Neutrophil (primary cell): ENCODE measurements around the gene C14orf119.

Source experiments
- H3K27ac ChIP-seq: fragments of 200-600 bp; sonication (generic); 2 replicates; pipeline ENCODE4 v1.5.1; 2016; ENCODE audit warnings: mild to moderate bottlenecking, moderate library complexity
- H3K27me3 ChIP-seq: fragments of 200-600 bp; sonication (generic); 2 replicates; pipeline ENCODE4 v1.6.0; 2016; ENCODE audit warnings: mild to moderate bottlenecking
- H3K36me3 ChIP-seq: fragments of 200-600 bp; sonication (generic); 2 replicates; pipeline ENCODE4 v1.5.1; 2017
- H3K4me1 ChIP-seq, 2 experiments: fragments of 200-600 bp in 1 of 2; sonication (generic) in 1 of 2; 1 replicate in 1 of 2; 2 replicates in 1 of 2; pipeline versions ENCODE4 v1.5.1 to v1.6.1; 2013 to 2016; ENCODE audit warnings: low read depth in 1 of 2, low read length in 1 of 2, mild to moderate bottlenecking in 1 of 2, moderate library complexity in 1 of 2; ENCODE audit not compliant: control insufficient read depth in 1 of 2, insufficient read depth in 1 of 2
- H3K4me3 ChIP-seq, 2 experiments: fragments of 200-600 bp in 1 of 2; sonication (generic) in 1 of 2; 1 replicate in 1 of 2; 2 replicates in 1 of 2; pipeline ENCODE4 v1.5.1; 2013 to 2016; ENCODE audit warnings: low read depth in 1 of 2, low read length in 1 of 2, mild to moderate bottlenecking in 1 of 2, moderate library complexity in 1 of 2
- H3K9me3 ChIP-seq: fragments of 200-600 bp; sonication (generic); 2 replicates; pipeline ENCODE4 v1.5.1; 2016
- TF ChIP-seq, protein P1 (sequence below): fragments of 200-600 bp; sonication (generic); IDR thresholded peaks from 2 replicates; pipeline ENCODE4 v1.5.1; 2016; ENCODE audit warnings: antibody characterized with exemption

Gene C14orf119

DNA sequence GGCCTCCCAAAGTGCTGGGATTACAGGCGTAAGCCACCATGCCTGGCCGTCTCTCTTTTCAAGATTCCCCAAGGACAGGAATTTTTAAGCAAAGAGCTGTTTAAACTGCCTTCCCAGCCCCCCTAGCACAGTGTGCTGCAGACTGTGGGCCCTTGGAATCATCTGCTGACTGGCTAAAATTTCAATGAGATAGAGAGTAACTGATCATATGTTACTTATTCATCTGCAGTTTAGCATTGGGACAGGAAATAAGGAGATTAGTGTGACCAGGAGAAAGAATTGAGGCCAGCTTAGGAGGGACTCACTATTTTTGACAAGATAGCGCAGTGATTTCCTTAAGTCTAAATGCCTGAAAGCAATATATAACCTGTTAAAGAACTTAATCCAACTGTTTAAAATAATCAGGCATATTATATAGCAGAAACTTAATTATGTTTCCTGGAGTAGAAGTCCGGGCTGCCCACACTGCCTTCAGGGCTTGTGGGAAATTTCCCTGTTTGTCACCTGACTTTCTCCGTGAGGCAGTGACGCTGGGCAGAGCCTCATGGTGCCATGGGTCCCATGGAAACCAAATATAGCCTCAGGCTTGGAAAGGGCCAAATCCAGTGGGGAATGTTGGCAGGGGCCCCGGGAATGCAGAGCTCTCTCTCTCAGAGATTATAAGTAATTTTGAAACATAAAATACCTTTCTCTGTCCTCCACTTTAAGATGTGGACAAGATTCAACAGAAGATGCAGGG lies 46.6 kb downstream of the C14orf119 start:
- H3K4me1 ChIP-seq: peaks cover 5 to 9% of the 10 kb centered on the region in 2 experiments
- no peaks in the 10 kb centered on the region for H3K27me3 ChIP-seq
- no peaks in the 10 kb centered on the region for H3K9me3 ChIP-seq
- no peak overlapping the region for H3K27ac ChIP-seq
- TF ChIP-seq, protein P1, sequence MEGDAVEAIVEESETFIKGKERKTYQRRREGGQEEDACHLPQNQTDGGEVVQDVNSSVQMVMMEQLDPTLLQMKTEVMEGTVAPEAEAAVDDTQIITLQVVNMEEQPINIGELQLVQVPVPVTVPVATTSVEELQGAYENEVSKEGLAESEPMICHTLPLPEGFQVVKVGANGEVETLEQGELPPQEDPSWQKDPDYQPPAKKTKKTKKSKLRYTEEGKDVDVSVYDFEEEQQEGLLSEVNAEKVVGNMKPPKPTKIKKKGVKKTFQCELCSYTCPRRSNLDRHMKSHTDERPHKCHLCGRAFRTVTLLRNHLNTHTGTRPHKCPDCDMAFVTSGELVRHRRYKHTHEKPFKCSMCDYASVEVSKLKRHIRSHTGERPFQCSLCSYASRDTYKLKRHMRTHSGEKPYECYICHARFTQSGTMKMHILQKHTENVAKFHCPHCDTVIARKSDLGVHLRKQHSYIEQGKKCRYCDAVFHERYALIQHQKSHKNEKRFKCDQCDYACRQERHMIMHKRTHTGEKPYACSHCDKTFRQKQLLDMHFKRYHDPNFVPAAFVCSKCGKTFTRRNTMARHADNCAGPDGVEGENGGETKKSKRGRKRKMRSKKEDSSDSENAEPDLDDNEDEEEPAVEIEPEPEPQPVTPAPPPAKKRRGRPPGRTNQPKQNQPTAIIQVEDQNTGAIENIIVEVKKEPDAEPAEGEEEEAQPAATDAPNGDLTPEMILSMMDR: no peak
- peaks cover 5% of the 10 kb centered on the region for H3K36me3 ChIP-seq
- H3K4me3 ChIP-seq: no peak overlapping the region

DNA sequence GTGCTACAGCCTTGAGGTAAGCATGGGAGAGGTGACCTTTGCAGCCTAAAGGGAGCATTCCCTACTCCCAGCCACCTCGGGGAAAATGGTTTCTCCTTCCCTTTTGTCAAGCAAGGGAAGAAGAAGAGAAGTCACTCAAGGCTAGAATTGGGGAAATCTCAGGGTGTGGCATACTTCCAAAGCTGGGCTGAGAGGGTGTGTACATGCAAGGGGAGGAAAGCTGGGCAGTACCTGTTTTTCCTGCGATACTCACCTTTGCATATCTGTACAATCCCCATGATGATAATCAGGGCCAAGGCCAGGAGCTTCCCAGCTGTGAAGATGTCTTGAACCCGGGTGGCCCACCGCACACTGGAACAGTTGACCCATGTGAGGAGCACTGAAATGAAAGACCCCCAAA lies 47.5 kb downstream of the C14orf119 start:
- peaks cover 5 to 9% of the 10 kb centered on the region in 2 experiments for H3K4me1 ChIP-seq
- TF ChIP-seq, protein P1: no peak
- no peaks in the 10 kb centered on the region for H3K27me3 ChIP-seq
- H3K36me3 ChIP-seq: peaks cover 5% of the 10 kb centered on the region
- H3K27ac ChIP-seq: no peak overlapping the region
- H3K4me3 ChIP-seq: no peak overlapping the region
- no peaks in the 10 kb centered on the region for H3K9me3 ChIP-seq

DNA sequence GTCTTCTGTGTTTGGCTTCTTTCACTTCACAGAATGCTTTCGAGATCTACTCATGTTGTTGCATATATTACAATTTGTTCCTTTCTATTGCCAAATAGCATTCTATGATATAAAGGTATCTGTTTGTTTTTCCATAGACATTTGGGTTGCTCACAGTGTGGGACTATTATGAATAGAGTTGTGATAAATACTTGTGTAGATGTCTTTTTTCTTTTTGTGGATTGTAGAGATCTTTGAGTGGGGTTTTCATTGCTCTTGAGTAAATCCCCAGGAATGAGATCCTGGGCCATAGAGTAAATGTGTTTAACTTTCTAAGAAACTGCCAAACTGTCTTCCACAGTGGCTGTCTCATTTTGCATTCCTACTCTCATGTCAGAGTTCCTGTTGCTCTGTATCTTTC lies 48.6 kb downstream of the C14orf119 start:
- Histone ChIP-seq H3K9me3 (no peaks in the 10 kb centered on the region), H3K27ac (no peak overlapping the region), H3K4me1 (peaks cover 5 to 9% of the 10 kb centered on the region in 2 experiments), H3K36me3 (peaks cover 5% of the 10 kb centered on the region), H3K27me3 (no peaks in the 10 kb centered on the region), H3K4me3 (no peak overlapping the region)
- TF ChIP-seq, protein P1: no peak

DNA sequence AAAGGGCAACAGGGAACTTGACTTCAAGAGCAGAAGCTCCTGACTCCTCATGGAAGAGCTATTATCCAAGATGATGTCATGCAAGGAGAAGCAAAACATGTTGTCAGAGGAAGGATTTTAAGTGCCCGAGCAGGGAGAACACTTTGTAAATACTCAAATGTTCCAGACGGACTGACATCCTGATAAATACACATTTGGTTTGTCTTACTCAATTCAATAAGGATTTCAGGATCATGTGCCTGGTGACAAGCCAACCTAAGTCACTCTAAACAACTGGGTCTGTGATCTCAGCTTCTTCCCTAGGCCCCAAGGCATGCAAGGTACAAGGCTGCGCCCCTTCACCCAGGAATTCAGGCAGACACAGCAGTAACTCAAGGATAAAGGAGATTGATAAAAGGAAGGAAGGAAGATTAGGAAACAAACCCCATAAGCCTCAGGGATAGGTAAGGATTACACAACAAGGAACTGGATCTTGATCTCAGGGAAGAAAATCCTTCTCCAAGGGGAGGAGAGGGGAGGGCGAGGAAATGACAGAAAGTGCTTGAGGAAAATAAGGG lies 50.6 kb downstream of the C14orf119 start:
- Histone ChIP-seq H3K27me3 (no peaks in the 10 kb centered on the region), H3K27ac (no peak overlapping the region), H3K4me3 (no peak overlapping the region), H3K9me3 (no peaks in the 10 kb centered on the region), H3K36me3 (no peaks in the 10 kb centered on the region), H3K4me1 (peaks cover 5 to 9% of the 10 kb centered on the region in 2 experiments)
- TF ChIP-seq, protein P1: no peak

DNA sequence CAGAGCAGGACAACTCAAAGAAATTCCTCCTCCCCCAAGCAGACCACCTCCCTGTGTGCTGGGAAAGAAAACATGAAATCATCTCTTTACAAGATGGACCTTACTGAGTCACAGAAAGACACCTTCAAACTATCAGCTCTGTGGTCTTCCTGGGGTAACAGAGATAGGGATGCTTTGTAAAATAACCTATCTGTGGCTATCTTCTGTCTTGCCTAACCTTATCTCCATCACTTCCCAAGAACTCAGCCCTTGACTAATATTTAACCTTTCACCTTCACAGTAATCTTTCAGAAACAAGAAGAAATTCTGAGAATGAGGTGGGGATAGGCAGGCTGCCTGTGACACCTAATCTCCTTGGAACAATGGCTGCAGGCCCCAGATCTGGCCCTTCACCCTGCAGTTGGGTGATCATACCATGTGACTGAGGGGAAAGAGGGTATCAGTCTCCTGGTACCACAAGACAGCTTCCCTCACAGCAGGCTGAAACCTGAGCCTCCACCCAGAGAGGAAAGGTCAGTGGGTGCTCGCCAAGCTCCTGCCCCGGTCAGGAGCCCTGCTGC lies 51.1 kb downstream of the C14orf119 start:
- Histone ChIP-seq H3K4me1 (peaks cover 5 to 9% of the 10 kb centered on the region in 2 experiments), H3K27me3 (no peaks in the 10 kb centered on the region), H3K9me3 (no peaks in the 10 kb centered on the region), H3K27ac (no peak overlapping the region), H3K4me3 (no peak overlapping the region), H3K36me3 (no peaks in the 10 kb centered on the region)
- TF ChIP-seq, protein P1: no peak
